Panc1 (cell line): ENCODE measurements around the gene KIF7. TPM values are rescaled to one million over a fixed set of nuclear protein-coding genes. Genes with fewer than 3 reads are reported as not detected.

Source experiments
- ATAC-seq: fragments of 200-7000 bp; cut with Tn5 transposase; 2 replicates; pipeline ENCODE4 v1.9.1; 2020; ENCODE audit warnings: mild to moderate bottlenecking, moderate library complexity
- BruUV-seq: library from RNA; stranded (reverse); fragments of 400-500 nt; replicated peaks from 2 replicates; lab custom pipeline; 2021; lab: Mats Ljungman, UMichigan
- CTCF ChIA-PET: fragments of 300-600 bp; sonication (Branson Sonifier 250); formaldehyde crosslinking; loops from one replicate; lab custom pipeline; 2022; ENCODE audit warnings: antibody characterized with exemption; lab: Charles Lee
- POLR2A ChIA-PET: fragments of 300-600 bp; sonication (Branson Sonifier 250); formaldehyde crosslinking; loops from one replicate; lab custom pipeline; 2022; ENCODE audit warnings: antibody characterized with exemption; lab: Charles Lee
- DNase-seq: peaks from one replicate; pipeline ENCODE4 v3.0.0-alpha.2; 2010; ENCODE audit warnings: low read depth, low spot score
- H3K27ac ChIP-seq: 2 replicates; pipeline ENCODE4 v1.5.1; 2011; ENCODE audit warnings: mild to moderate bottlenecking, low read length, inconsistent platforms
- H3K27me3 ChIP-seq: fragments of 200-500 bp; sonication (Bioruptor generic); 2 replicates; pipeline ENCODE4 v1.6.0; 2014; ENCODE audit warnings: low read length, inconsistent platforms; ENCODE audit not compliant: control insufficient read depth, insufficient read depth
- H3K36me3 ChIP-seq: fragments of 200-500 bp; sonication (Bioruptor generic); 2 replicates; pipeline ENCODE4 v1.5.1; 2014; ENCODE audit warnings: inconsistent platforms, mild to moderate bottlenecking, low read length, moderate library complexity; ENCODE audit not compliant: control insufficient read depth, insufficient read depth
- H3K4me1 ChIP-seq: 2 replicates; pipeline ENCODE4 v1.5.1; 2011; ENCODE audit warnings: inconsistent platforms, mild to moderate bottlenecking, low read length, moderate library complexity; ENCODE audit not compliant: control insufficient read depth, insufficient read depth
- H3K4me3 ChIP-seq, 2 experiments: 2 replicates each; pipeline ENCODE4 v1.5.1; 2011 to 2012; ENCODE audit warnings: low read depth in 2 of 2, low read length in 2 of 2, mild to moderate bottlenecking in 2 of 2, inconsistent platforms in 1 of 2, moderate library complexity in 1 of 2
- H3K9me3 ChIP-seq: fragments of 200-500 bp; sonication (Bioruptor generic); 2 replicates; pipeline ENCODE4 v1.5.1; 2014; ENCODE audit warnings: low read depth, mild to moderate bottlenecking, inconsistent platforms, low read length, moderate library complexity; ENCODE audit not compliant: control insufficient read depth, insufficient read depth
- CTCF ChIP-seq: fragments of 450-650 bp; IDR thresholded peaks from 2 replicates; pipeline ENCODE4 v1.5.1; 2017; ENCODE audit warnings: mild to moderate bottlenecking
- POLR2AphosphoS5 ChIP-seq: IDR thresholded peaks from 2 replicates; pipeline ENCODE4 v1.6.1; 2012; ENCODE audit warnings: mild to moderate bottlenecking, low read depth, low read length, moderate library complexity
- REST ChIP-seq, 2 experiments: IDR thresholded peaks; 2 replicates each; pipeline ENCODE4 v1.6.1; 2011 to 2012; ENCODE audit warnings: low read depth in 2 of 2, control low read depth in 1 of 2, low read length in 1 of 2, mild to moderate bottlenecking in 1 of 2, moderate library complexity in 1 of 2; ENCODE audit not compliant: insufficient read depth in 1 of 2
- SIN3A ChIP-seq: IDR thresholded peaks from 2 replicates; pipeline ENCODE4 v1.6.1; 2012; ENCODE audit warnings: low read depth, mild to moderate bottlenecking, low read length, moderate library complexity, borderline replicate concordance; ENCODE audit not compliant: insufficient read depth
- TCF7L2 ChIP-seq: IDR thresholded peaks from 2 replicates; pipeline ENCODE4 v1.6.1; 2011; ENCODE audit warnings: mild to moderate bottlenecking, low read depth, low read length, inconsistent platforms
- in situ Hi-C: cut with HindIII; loops from 2 replicates; pipeline ENCODE4 v1.10.0; 2016; ENCODE audit warnings: low sequenced_read_pairs, low pct_unique_long_range_greater_than_20kb
- intact Hi-C: fragments of 100-400 bp; cut with micrococcal nuclease; formaldehyde crosslinking; loops from one replicate; pipeline ENCODE4 v1.10.0; 2022; ENCODE audit not compliant: unreplicated experiment
- total RNA-seq: library from RNA; stranded (reverse); gene quantifications from one replicate; pipeline ENCODE4 v1.2.1, GENCODE V29; 2021; ENCODE audit not compliant: unreplicated experiment

Gene KIF7
- total RNA-seq, 1 experiment from 2014 or later: 6.5 TPM

- in situ Hi-C loops: no loop called here
- no TSS peak for BruUV-seq
- TF ChIP-seq SIN3A (no peak), POLR2AphosphoS5 (no peak), REST (IDR thresholded peaks at IDR 0.05; ENCODE audit: insufficient read depth in 1 of 2, low read depth in 2 of 2, low read length in 1 of 2) (no peak), CTCF (peak; percentile 98)
- ChIA-PET CTCF (interaction anchor here (0.5 to 1.3 kb wide), 4 partner anchors 11 to 219 kb away, joined by 3 to 5 read pairs (median 4); no protein-coding TSS in a partner anchor), POLR2A (no interaction called here)
- Histone ChIP-seq H3K4me1 (no peaks in the 10 kb centered on the region), H3K4me3 (peak overlapping the region; percentile 17 to 40), H3K27ac (no peak overlapping the region), H3K9me3 (no peaks in the 10 kb centered on the region), H3K27me3 (no peaks in the 10 kb centered on the region), H3K36me3 (no peaks in the 10 kb centered on the region)
- peak; percentile 94 for ATAC-seq
- DNase-seq: peak; percentile 22
- intact Hi-C loops: no loop called here
Measured at GRCh38 chr15:89647191-89647851, 7.9 kb downstream of the KIF7 start.

- TF ChIP-seq REST (IDR thresholded peaks at IDR 0.05; ENCODE audit: insufficient read depth in 1 of 2, low read depth in 2 of 2, low read length in 1 of 2) (no peak), CTCF (no peak), SIN3A (no peak), POLR2AphosphoS5 (no peak), TCF7L2 (no peak)
- ATAC-seq (peak; percentile 41), DNase-seq (no peak)
- intact Hi-C loops (no loop called here), in situ Hi-C loops (no loop called here)
- Histone ChIP-seq H3K4me1 (no peaks in the 10 kb centered on the region), H3K36me3 (no peaks in the 10 kb centered on the region), H3K27me3 (no peaks in the 10 kb centered on the region), H3K9me3 (no peaks in the 10 kb centered on the region), H3K27ac (no peak overlapping the region), H3K4me3 (no peak overlapping the region)
- CTCF ChIA-PET: interaction anchor here (0.9 to 1.3 kb wide), 2 partner anchors 11 to 22 kb away, joined by 3 read pairs; no protein-coding TSS in a partner anchor
- POLR2A ChIA-PET: interaction anchor here (0.6 kb wide), 1 partner anchor 284 kb away, joined by 3 read pairs; no protein-coding TSS in a partner anchor
- no TSS peak for BruUV-seq
Measured at GRCh38 chr15:89646416-89647141, 8.7 kb downstream of the KIF7 start.
